Measurements from ENCODE around the gene RNASEL. TPM values are rescaled to one million over a fixed set of nuclear protein-coding genes. Genes with fewer than 3 reads are reported as not detected.

The RNASEL gene
- total and polyA plus RNA-seq, 2 of the 13 experiments (the other 11 are each of a cell fraction or from before 2014, with no cell fraction given) = 0.05 to 0.20 TPM

DNA sequence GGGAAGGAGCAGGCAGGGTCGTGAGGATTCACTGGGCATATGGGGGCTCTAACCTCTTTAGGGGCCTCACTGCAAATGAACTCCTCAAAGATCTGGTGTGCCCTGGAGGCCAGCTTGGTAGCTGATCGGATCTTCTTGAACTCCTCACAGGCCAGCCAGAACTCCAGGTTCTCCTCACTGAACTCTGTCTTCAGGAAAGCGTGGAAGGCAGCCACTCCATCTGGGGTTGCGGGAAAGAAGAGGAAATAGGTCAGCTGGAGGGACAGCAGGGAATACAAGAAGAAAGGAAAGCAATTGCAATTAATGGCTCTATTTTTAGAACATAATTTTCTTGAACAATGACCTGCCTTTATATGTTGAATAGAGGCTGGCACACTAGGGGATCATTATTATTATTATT is 12.9 kb upstream of the RNASEL start:
- intact Hi-C loops (cut with micrococcal nuclease; ENCODE audit: unreplicated experiment) = loop anchor here (1.0 kb wide), 2 partner anchors 180 to 204 kb away; no protein-coding TSS in a partner anchor
- H3K27me3 ChIP-seq (ENCODE audit: control insufficient read depth in 1 of 2, insufficient read depth in 2 of 2, low read length in 2 of 2) = peaks cover 3 to 14% of the 10 kb centered on the region in 2 experiments; a peak in 3 of 5 replicates
- CTCF ChIA-PET (ENCODE audit: low intra/inter-chr PET ratio, low total read pairs) = interaction anchor here (1.3 to 2.5 kb wide), 4 partner anchors 181 to 518 kb away, joined by 3 to 44 read pairs (median 5); no protein-coding TSS in a partner anchor

More for the DNA sequence above, 12.9 kb upstream of the RNASEL start:
- ATAC-seq = no peak
- no peak overlapping the region for H3K27ac ChIP-seq (ENCODE audit: extremely low read length, insufficient read depth, low read length)
- H3K4me2 ChIP-seq (ENCODE audit: low read depth, low read length) = no peak overlapping the region
- TF ChIP-seq ZNF354B (CRISPR knock-in tag; IDR thresholded peaks at IDR 0.05) (no peak), ATRX (CRISPR knock-in tag; IDR thresholded peaks at IDR 0.05; ENCODE audit: borderline replicate concordance) (no peak), FOXA1 (IDR thresholded peaks at IDR 0.05) (no peak), FOXA1 (CRISPR knock-in tag; IDR thresholded peaks at IDR 0.05) (no peak), GFI1 (CRISPR knock-in tag; IDR thresholded peaks at IDR 0.05; ENCODE audit: borderline replicate concordance) (no peak), KLF11 (CRISPR knock-in tag; IDR thresholded peaks at IDR 0.05) (no peak), SNAPC4 (CRISPR knock-in tag; IDR thresholded peaks at IDR 0.05) (no peak), ZFP37 (CRISPR knock-in tag; IDR thresholded peaks at IDR 0.05; ENCODE audit: borderline replicate concordance) (no peak), RAD51 (IDR thresholded peaks at IDR 0.05; ENCODE audit: borderline replicate concordance) (no peak), SNRNP70 (IDR thresholded peaks at IDR 0.05; ENCODE audit: low read depth, low read length) (no peak), NPAS2 (CRISPR knock-in tag; IDR thresholded peaks at IDR 0.05; ENCODE audit: borderline replicate concordance) (no peak), ZNF737 (CRISPR knock-in tag; IDR thresholded peaks at IDR 0.05; ENCODE audit: borderline replicate concordance) (no peak), ZNF879 (CRISPR knock-in tag; IDR thresholded peaks at IDR 0.05) (no peak)
- TF ChIP-seq, protein P1, sequence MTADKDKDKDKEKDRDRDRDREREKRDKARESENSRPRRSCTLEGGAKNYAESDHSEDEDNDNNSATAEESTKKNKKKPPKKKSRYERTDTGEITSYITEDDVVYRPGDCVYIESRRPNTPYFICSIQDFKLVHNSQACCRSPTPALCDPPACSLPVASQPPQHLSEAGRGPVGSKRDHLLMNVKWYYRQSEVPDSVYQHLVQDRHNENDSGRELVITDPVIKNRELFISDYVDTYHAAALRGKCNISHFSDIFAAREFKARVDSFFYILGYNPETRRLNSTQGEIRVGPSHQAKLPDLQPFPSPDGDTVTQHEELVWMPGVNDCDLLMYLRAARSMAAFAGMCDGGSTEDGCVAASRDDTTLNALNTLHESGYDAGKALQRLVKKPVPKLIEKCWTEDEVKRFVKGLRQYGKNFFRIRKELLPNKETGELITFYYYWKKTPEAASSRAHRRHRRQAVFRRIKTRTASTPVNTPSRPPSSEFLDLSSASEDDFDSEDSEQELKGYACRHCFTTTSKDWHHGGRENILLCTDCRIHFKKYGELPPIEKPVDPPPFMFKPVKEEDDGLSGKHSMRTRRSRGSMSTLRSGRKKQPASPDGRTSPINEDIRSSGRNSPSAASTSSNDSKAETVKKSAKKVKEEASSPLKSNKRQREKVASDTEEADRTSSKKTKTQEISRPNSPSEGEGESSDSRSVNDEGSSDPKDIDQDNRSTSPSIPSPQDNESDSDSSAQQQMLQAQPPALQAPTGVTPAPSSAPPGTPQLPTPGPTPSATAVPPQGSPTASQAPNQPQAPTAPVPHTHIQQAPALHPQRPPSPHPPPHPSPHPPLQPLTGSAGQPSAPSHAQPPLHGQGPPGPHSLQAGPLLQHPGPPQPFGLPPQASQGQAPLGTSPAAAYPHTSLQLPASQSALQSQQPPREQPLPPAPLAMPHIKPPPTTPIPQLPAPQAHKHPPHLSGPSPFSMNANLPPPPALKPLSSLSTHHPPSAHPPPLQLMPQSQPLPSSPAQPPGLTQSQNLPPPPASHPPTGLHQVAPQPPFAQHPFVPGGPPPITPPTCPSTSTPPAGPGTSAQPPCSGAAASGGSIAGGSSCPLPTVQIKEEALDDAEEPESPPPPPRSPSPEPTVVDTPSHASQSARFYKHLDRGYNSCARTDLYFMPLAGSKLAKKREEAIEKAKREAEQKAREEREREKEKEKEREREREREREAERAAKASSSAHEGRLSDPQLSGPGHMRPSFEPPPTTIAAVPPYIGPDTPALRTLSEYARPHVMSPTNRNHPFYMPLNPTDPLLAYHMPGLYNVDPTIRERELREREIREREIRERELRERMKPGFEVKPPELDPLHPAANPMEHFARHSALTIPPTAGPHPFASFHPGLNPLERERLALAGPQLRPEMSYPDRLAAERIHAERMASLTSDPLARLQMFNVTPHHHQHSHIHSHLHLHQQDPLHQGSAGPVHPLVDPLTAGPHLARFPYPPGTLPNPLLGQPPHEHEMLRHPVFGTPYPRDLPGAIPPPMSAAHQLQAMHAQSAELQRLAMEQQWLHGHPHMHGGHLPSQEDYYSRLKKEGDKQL (CRISPR knock-in tag; IDR thresholded peaks at IDR 0.05; ENCODE audit: low read depth) = no peak
- TF ChIP-seq, protein P2, sequence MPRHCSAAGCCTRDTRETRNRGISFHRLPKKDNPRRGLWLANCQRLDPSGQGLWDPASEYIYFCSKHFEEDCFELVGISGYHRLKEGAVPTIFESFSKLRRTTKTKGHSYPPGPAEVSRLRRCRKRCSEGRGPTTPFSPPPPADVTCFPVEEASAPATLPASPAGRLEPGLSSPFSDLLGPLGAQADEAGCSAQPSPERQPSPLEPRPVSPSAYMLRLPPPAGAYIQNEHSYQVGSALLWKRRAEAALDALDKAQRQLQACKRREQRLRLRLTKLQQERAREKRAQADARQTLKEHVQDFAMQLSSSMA (CRISPR knock-in tag; IDR thresholded peaks at IDR 0.05) = no peak
- no peak for FAIRE-seq
- no peak overlapping the region for H3K9ac ChIP-seq (ENCODE audit: insufficient read depth, low read depth, low read length)
- no peaks in the 10 kb centered on the region for H3K9me3 ChIP-seq (ENCODE audit: low read length)
- WGBS (ENCODE audit: low lambda C conversion rate) = 17% methylated on average over 4 of the region's 4 CpGs
- in situ Hi-C loops (cut with HindIII; ENCODE audit: extremely low pct_ligation_motif_present, low pct_unique_long_range_greater_than_20kb) = loop anchor here (5.0 kb wide), 1 partner anchor 185 kb away; the partner anchor contains the start of gene NPL
- DNase-seq (ENCODE audit: low spot score) = no peak
- H2AFZ ChIP-seq (ENCODE audit: low read length) = no peak overlapping the region
- H3K36me3 ChIP-seq (replicated peaks in 1 of 2; ENCODE audit: control insufficient read depth in 1 of 2, insufficient read depth in 2 of 2, low read length in 2 of 2) = no peaks in the 10 kb centered on the region
- no TSS peak for BruUV-seq (replicated peaks)
- no peaks in the 10 kb centered on the region for H3K79me2 ChIP-seq (ENCODE audit: insufficient read depth, low read length)
- no peak overlapping the region for H3K4me3 ChIP-seq (replicated peaks in 1 of 3; ENCODE audit: insufficient read depth in 1 of 3, low read depth in 2 of 3, low read length in 3 of 3)
- H4K20me1 ChIP-seq (ENCODE audit: insufficient read depth, low read length) = no peaks in the 10 kb centered on the region
- POLR2A ChIA-PET = no interaction called here
- no peaks in the 10 kb centered on the region for H3K4me1 ChIP-seq (ENCODE audit: insufficient read depth, low read length)
